ENCODE measurements around the gene CD300LD. TPM values are rescaled to one million over a fixed set of nuclear protein-coding genes. Genes with fewer than 3 reads are reported as not detected.

The CD300LD gene
- total and polyA plus RNA-seq, 2 experiments from 2014 or later, result not detected

- TF ChIP-seq JUNB (IDR thresholded peaks at IDR 0.05; ENCODE audit: unreplicated experiment) (no peak), ZNF114 (CRISPR knock-in tag; IDR thresholded peaks at IDR 0.05) (no peak), STAT1 (IDR thresholded peaks at IDR 0.05; ENCODE audit: unreplicated experiment) (no peak), POLR2AphosphoS5 (IDR thresholded peaks at IDR 0.05; ENCODE audit: low read depth) (no peak)
- TF ChIP-seq, protein P1, sequence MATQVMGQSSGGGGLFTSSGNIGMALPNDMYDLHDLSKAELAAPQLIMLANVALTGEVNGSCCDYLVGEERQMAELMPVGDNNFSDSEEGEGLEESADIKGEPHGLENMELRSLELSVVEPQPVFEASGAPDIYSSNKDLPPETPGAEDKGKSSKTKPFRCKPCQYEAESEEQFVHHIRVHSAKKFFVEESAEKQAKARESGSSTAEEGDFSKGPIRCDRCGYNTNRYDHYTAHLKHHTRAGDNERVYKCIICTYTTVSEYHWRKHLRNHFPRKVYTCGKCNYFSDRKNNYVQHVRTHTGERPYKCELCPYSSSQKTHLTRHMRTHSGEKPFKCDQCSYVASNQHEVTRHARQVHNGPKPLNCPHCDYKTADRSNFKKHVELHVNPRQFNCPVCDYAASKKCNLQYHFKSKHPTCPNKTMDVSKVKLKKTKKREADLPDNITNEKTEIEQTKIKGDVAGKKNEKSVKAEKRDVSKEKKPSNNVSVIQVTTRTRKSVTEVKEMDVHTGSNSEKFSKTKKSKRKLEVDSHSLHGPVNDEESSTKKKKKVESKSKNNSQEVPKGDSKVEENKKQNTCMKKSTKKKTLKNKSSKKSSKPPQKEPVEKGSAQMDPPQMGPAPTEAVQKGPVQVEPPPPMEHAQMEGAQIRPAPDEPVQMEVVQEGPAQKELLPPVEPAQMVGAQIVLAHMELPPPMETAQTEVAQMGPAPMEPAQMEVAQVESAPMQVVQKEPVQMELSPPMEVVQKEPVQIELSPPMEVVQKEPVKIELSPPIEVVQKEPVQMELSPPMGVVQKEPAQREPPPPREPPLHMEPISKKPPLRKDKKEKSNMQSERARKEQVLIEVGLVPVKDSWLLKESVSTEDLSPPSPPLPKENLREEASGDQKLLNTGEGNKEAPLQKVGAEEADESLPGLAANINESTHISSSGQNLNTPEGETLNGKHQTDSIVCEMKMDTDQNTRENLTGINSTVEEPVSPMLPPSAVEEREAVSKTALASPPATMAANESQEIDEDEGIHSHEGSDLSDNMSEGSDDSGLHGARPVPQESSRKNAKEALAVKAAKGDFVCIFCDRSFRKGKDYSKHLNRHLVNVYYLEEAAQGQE (IDR thresholded peaks at IDR 0.05; ENCODE audit: unreplicated experiment), result no peak
- TF ChIP-seq, protein P2, sequence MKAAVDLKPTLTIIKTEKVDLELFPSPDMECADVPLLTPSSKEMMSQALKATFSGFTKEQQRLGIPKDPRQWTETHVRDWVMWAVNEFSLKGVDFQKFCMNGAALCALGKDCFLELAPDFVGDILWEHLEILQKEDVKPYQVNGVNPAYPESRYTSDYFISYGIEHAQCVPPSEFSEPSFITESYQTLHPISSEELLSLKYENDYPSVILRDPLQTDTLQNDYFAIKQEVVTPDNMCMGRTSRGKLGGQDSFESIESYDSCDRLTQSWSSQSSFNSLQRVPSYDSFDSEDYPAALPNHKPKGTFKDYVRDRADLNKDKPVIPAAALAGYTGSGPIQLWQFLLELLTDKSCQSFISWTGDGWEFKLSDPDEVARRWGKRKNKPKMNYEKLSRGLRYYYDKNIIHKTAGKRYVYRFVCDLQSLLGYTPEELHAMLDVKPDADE (IDR thresholded peaks at IDR 0.05), result no peak
These were observed 12.2 kb downstream of the CD300LD start (continued) for GRCh38 chr17:74579900-74580299.

- ATAC-seq, result no peak
- H3K4me3 ChIP-seq, result no peak overlapping the region
- peaks cover 3% of the 10 kb centered on the region for H3K27me3 Mint-ChIP-seq (ENCODE audit: insufficient read depth, low read depth, poor library complexity)
- H3K27ac Mint-ChIP-seq, result no peak overlapping the region
- H3K9me2 ChIP-seq (ENCODE audit: insufficient read depth), result no peaks in the 10 kb centered on the region
- no peak overlapping the region for H3K4me3 Mint-ChIP-seq
- H3K4me1 ChIP-seq (ENCODE audit: insufficient read depth), result no peaks in the 10 kb centered on the region
- no peaks in the 10 kb centered on the region; the same call in 2 of the 3 replicates for H3K36me3 Mint-ChIP-seq (ENCODE audit: low read depth)
- H3K4me1 Mint-ChIP-seq, result peaks cover 5% of the 10 kb centered on the region; the same call in 1 of the 3 replicates
- H3K27ac ChIP-seq (ENCODE audit: low read depth), result no peak overlapping the region
- H3K9me3 Mint-ChIP-seq, result peaks cover 2% of the 10 kb centered on the region
- no peak overlapping the region for H3K4me2 ChIP-seq
- DNase-seq (ENCODE audit: low spot score), result no peak
- H4K20me1 ChIP-seq (replicated peaks; ENCODE audit: insufficient read depth), result no peaks in the 10 kb centered on the region
- no peaks in the 10 kb centered on the region for H3K79me2 ChIP-seq (replicated peaks; ENCODE audit: insufficient read depth)
- no peak overlapping the region for H2AFZ ChIP-seq
- H3K27me3 ChIP-seq (ENCODE audit: insufficient read depth), result no peaks in the 10 kb centered on the region
- no peaks in the 10 kb centered on the region for H3F3A ChIP-seq (replicated peaks; ENCODE audit: low read depth)
- no peaks in the 10 kb centered on the region for H3K36me3 ChIP-seq (ENCODE audit: insufficient read depth)
- TF ChIP-seq ZNF331 (CRISPR knock-in tag; IDR thresholded peaks at IDR 0.05; ENCODE audit: low read depth) (no peak), EZH2phosphoT487 (IDR thresholded peaks at IDR 0.05; ENCODE audit: unreplicated experiment) (no peak), JUNB (IDR thresholded peaks at IDR 0.05; ENCODE audit: unreplicated experiment) (no peak), NANOG (IDR thresholded peaks at IDR 0.05; ENCODE audit: borderline replicate concordance) (no peak)
- TF ChIP-seq, protein P3, sequence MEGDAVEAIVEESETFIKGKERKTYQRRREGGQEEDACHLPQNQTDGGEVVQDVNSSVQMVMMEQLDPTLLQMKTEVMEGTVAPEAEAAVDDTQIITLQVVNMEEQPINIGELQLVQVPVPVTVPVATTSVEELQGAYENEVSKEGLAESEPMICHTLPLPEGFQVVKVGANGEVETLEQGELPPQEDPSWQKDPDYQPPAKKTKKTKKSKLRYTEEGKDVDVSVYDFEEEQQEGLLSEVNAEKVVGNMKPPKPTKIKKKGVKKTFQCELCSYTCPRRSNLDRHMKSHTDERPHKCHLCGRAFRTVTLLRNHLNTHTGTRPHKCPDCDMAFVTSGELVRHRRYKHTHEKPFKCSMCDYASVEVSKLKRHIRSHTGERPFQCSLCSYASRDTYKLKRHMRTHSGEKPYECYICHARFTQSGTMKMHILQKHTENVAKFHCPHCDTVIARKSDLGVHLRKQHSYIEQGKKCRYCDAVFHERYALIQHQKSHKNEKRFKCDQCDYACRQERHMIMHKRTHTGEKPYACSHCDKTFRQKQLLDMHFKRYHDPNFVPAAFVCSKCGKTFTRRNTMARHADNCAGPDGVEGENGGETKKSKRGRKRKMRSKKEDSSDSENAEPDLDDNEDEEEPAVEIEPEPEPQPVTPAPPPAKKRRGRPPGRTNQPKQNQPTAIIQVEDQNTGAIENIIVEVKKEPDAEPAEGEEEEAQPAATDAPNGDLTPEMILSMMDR (conservative IDR thresholded peaks at IDR 0.05; ENCODE audit: low read depth in 2 of 2), result no peak
- TF ChIP-seq, protein P4, sequence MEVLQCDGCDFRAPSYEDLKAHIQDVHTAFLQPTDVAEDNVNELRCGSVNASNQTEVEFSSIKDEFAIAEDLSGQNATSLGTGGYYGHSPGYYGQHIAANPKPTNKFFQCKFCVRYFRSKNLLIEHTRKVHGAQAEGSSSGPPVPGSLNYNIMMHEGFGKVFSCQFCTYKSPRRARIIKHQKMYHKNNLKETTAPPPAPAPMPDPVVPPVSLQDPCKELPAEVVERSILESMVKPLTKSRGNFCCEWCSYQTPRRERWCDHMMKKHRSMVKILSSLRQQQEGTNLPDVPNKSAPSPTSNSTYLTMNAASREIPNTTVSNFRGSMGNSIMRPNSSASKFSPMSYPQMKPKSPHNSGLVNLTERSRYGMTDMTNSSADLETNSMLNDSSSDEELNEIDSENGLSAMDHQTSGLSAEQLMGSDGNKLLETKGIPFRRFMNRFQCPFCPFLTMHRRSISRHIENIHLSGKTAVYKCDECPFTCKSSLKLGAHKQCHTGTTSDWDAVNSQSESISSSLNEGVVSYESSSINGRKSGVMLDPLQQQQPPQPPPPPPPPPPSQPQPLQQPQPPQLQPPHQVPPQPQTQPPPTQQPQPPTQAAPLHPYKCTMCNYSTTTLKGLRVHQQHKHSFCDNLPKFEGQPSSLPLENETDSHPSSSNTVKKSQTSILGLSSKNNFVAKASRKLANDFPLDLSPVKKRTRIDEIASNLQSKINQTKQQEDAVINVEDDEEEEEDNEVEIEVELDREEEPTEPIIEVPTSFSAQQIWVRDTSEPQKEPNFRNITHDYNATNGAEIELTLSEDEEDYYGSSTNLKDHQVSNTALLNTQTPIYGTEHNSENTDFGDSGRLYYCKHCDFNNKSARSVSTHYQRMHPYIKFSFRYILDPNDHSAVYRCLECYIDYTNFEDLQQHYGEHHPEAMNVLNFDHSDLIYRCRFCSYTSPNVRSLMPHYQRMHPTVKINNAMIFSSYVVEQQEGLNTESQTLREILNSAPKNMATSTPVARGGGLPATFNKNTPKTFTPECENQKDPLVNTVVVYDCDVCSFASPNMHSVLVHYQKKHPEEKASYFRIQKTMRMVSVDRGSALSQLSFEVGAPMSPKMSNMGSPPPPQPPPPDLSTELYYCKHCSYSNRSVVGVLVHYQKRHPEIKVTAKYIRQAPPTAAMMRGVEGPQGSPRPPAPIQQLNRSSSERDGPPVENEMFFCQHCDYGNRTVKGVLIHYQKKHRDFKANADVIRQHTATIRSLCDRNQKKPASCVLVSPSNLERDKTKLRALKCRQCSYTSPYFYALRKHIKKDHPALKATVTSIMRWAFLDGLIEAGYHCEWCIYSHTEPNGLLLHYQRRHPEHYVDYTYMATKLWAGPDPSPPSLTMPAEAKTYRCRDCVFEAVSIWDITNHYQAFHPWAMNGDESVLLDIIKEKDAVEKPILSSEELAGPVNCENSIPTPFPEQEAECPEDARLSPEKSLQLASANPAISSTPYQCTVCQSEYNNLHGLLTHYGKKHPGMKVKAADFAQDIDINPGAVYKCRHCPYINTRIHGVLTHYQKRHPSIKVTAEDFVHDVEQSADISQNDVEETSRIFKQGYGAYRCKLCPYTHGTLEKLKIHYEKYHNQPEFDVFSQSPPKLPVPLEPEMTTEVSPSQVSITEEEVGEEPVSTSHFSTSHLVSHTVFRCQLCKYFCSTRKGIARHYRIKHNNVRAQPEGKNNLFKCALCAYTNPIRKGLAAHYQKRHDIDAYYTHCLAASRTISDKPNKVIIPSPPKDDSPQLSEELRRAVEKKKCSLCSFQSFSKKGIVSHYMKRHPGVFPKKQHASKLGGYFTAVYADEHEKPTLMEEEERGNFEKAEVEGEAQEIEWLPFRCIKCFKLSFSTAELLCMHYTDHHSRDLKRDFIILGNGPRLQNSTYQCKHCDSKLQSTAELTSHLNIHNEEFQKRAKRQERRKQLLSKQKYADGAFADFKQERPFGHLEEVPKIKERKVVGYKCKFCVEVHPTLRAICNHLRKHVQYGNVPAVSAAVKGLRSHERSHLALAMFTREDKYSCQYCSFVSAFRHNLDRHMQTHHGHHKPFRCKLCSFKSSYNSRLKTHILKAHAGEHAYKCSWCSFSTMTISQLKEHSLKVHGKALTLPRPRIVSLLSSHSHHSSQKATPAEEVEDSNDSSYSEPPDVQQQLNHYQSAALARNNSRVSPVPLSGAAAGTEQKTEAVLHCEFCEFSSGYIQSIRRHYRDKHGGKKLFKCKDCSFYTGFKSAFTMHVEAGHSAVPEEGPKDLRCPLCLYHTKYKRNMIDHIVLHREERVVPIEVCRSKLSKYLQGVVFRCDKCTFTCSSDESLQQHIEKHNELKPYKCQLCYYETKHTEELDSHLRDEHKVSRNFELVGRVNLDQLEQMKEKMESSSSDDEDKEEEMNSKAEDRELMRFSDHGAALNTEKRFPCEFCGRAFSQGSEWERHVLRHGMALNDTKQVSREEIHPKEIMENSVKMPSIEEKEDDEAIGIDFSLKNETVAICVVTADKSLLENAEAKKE (CRISPR knock-in tag; IDR thresholded peaks at IDR 0.05), result no peak
- TF ChIP-seq, protein P2 (IDR thresholded peaks at IDR 0.05), result no peak
These were observed 13.1 kb downstream of the CD300LD start for GRCh38 chr17:74578979-74579378.

All from GM23338 (cell line).